Adrenal gland (tissue), 5 donors: ENCODE results near the gene TROAP.

Experiments used
- CTCF ChIP-seq, 6 experiments: fragments of 450-650 bp in 4 of 6; fragments of 200-600 bp in 2 of 6; sonication (generic) in 1 of 6; IDR thresholded peaks; 1 replicate in 5 of 6; 2 replicates in 1 of 6; pipeline versions ENCODE4 v1.5.1 to v1.8.0; 2016 to 2021; ENCODE audit warnings: antibody characterized with exemption in 6 of 6, mild to moderate bottlenecking in 2 of 6, moderate library complexity in 1 of 6
- POLR2A ChIP-seq, 2 donors: fragments of 450-650 bp; IDR thresholded peaks; one replicate each; pipeline ENCODE4 v1.6.1; 2017; ENCODE audit warnings: antibody characterized with exemption in 2 of 2, mild to moderate bottlenecking in 2 of 2, moderate library complexity in 1 of 2
- donor health status: DM: no; HTN: no; CAD: no.

- no peak for TF ChIP-seq CTCF (IDR thresholded peaks at IDR 0.05)
- no peak for TF ChIP-seq POLR2A (IDR thresholded peaks at IDR 0.05)
Observed at GRCh38 chr12:49276304-49277290, 46.5 kb upstream of the TROAP start.
